Naive thymus-derived CD4-positive, alpha-beta T cell (primary cell): ENCODE data around the gene CFAP20DC. TPM values are rescaled to one million over a fixed set of nuclear protein-coding genes. Genes with fewer than 3 reads are reported as not detected.
"Not testable (repeated sequence)": the region's sequence is repeated elsewhere in the genome, so short reads cannot be mapped to it uniquely, and the experiment has no call there.

Experiments used
- ATAC-seq: fragments of 150-1000 bp; cut with Tn5 transposase; 2 replicates; pipeline ENCODE4 v1.10.0; 2021; ENCODE audit warnings: mild to moderate bottlenecking, moderate library complexity
- CTCF ChIA-PET: fragments of 350-600 bp; sonication (Branson Sonifier 250); formaldehyde crosslinking; loops from one replicate; lab custom pipeline; 2021; ENCODE audit warnings: antibody characterized with exemption; lab: Charles Lee
- POLR2A ChIA-PET: fragments of 350-600 bp; sonication (Branson Sonifier 250); formaldehyde crosslinking; loops from one replicate; lab custom pipeline; 2021; ENCODE audit warnings: antibody characterized with exemption, inconsistent platforms; lab: Charles Lee
- DNase-seq, 9 donors: peaks; one replicate each; pipeline versions ENCODE4 v3.0.0 to v3.0.0-alpha.2; 2020 to 2022; ENCODE audit warnings: mixed read lengths in 1 of 9
- H3K27ac ChIP-seq: one replicate; pipeline ENCODE4 v1.7.0; 2013; ENCODE audit warnings: mild to moderate bottlenecking, low read depth, low read length, moderate library complexity
- H3K27me3 ChIP-seq, 2 donors: one replicate each; pipeline ENCODE4 v1.7.0; 2013; ENCODE audit warnings: low read length in 2 of 2, mild to moderate bottlenecking in 2 of 2, moderate library complexity in 2 of 2; ENCODE audit not compliant: control insufficient read depth in 2 of 2, insufficient read depth in 2 of 2
- H3K36me3 ChIP-seq, 3 experiments: 1 replicate in 2 of 3; 2 replicates in 1 of 3; pipeline ENCODE4 v1.7.0; 2013; ENCODE audit warnings: low read length in 3 of 3, mild to moderate bottlenecking in 3 of 3, moderate library complexity in 1 of 3; ENCODE audit not compliant: insufficient read depth in 3 of 3, control insufficient read depth in 2 of 3
- H3K4me1 ChIP-seq, 2 donors: one replicate each; pipeline ENCODE4 v1.7.0; 2013; ENCODE audit warnings: low read length in 2 of 2, mild to moderate bottlenecking in 2 of 2, moderate library complexity in 1 of 2; ENCODE audit not compliant: control insufficient read depth in 2 of 2, insufficient read depth in 2 of 2
- H3K4me3 ChIP-seq: 2 replicates; pipeline ENCODE4 v1.7.0; 2013; ENCODE audit warnings: mild to moderate bottlenecking, low read length
- H3K9me3 ChIP-seq, 3 experiments: 1 replicate in 2 of 3; 2 replicates in 1 of 3; pipeline ENCODE4 v1.7.0; 2013; ENCODE audit warnings: low read length in 3 of 3; ENCODE audit not compliant: control insufficient read depth in 2 of 3
- H3K27ac Mint-ChIP-seq, 9 donors: one replicate each; pipeline ENCODE4 v1.8.0; 2020 to 2022; ENCODE audit warnings: mixed read lengths in 9 of 9, mild to moderate bottlenecking in 8 of 9, moderate library complexity in 5 of 9, inconsistent platforms in 2 of 9
- H3K27me3 Mint-ChIP-seq, 5 donors: one replicate each; pipeline ENCODE4 v1.8.0; 2021 to 2022; ENCODE audit warnings: mixed read lengths in 5 of 5, mild to moderate bottlenecking in 1 of 5
- H3K36me3 Mint-ChIP-seq, 5 donors: one replicate each; pipeline ENCODE4 v1.8.0; 2020 to 2022; ENCODE audit warnings: mixed read lengths in 5 of 5, mild to moderate bottlenecking in 3 of 5, inconsistent platforms in 1 of 5
- H3K4me1 Mint-ChIP-seq, 7 donors: one replicate each; pipeline ENCODE4 v1.8.0; 2020 to 2022; ENCODE audit warnings: mixed read lengths in 7 of 7, mild to moderate bottlenecking in 3 of 7, inconsistent platforms in 1 of 7
- H3K4me3 Mint-ChIP-seq, 10 donors: one replicate each; pipeline ENCODE4 v1.8.0; 2020 to 2022; ENCODE audit warnings: mild to moderate bottlenecking in 10 of 10, mixed read lengths in 10 of 10, moderate library complexity in 6 of 10, inconsistent platforms in 2 of 10
- H3K9me3 Mint-ChIP-seq, 11 donors: one replicate each; pipeline ENCODE4 v1.8.0; 2020 to 2022; ENCODE audit warnings: mixed read lengths in 11 of 11, mild to moderate bottlenecking in 4 of 11, inconsistent platforms in 1 of 11, moderate library complexity in 1 of 11
- intact Hi-C, 2 donors: fragments of 100-400 bp; cut with micrococcal nuclease; formaldehyde crosslinking; loops; one replicate each; pipeline ENCODE4 v1.15.1; 2023
- polyA plus RNA-seq, 2 donors: library from polyadenylated mRNA; unstranded; fragments of 300-500 nt; fragmentation: Illumina TruSeq; gene quantifications; one replicate each; pipeline ENCODE4 v1.2.3, GENCODE V29; 2021
- total RNA-seq, 6 experiments: library from RNA in 5 of 6; stranded (reverse) in 5 of 6; gene quantifications; 1 replicate in 5 of 6; 2 replicates in 1 of 6; pipeline ENCODE4 v1.2.3 and lab custom pipeline; 2021 to 2026

The CFAP20DC gene
- total and polyA plus RNA-seq, 7 experiments from 2014 or later = 0.24 to 1.2 (median 0.42) TPM; not detected in 3

GRCh38 chr3:58704745-58705144, 345.1 kb downstream of the CFAP20DC start:
- H3K4me3 ChIP-seq = no peak overlapping the region
- no peaks in the 10 kb centered on the region for H3K36me3 ChIP-seq
- DNase-seq = no peak
- no peaks in the 10 kb centered on the region for H3K27me3 ChIP-seq
- intact Hi-C loops = no loop called here
- ChIA-PET CTCF (no interaction called here), POLR2A (no interaction called here)
- no peaks in the 10 kb centered on the region for H3K36me3 Mint-ChIP-seq
- ATAC-seq = no peak
- H3K27me3 Mint-ChIP-seq = peaks cover 0 to 18% (median 5%) of the 10 kb centered on the region in 5 donors
- H3K9me3 Mint-ChIP-seq = peaks cover 0 to 4% (median 0%) of the 10 kb centered on the region in 11 donors
- H3K27ac Mint-ChIP-seq = no peak overlapping the region
- no peaks in the 10 kb centered on the region for H3K9me3 ChIP-seq
- H3K4me3 Mint-ChIP-seq = no peak overlapping the region
- H3K4me1 Mint-ChIP-seq = no peaks in the 10 kb centered on the region
- no peak overlapping the region for H3K27ac ChIP-seq
- H3K4me1 ChIP-seq = no peaks in the 10 kb centered on the region

- H3K27ac ChIP-seq, H3K27me3 ChIP-seq, H3K36me3 Mint-ChIP-seq, H3K36me3 ChIP-seq, H3K4me1 ChIP-seq, H3K4me1 Mint-ChIP-seq, H3K27ac Mint-ChIP-seq, H3K4me3 ChIP-seq, H3K9me3 ChIP-seq, POLR2A ChIA-PET, intact Hi-C loops, H3K9me3 Mint-ChIP-seq, ATAC-seq, DNase-seq, H3K4me3 Mint-ChIP-seq, CTCF ChIA-PET: not testable (repeated sequence)
- H3K27me3 Mint-ChIP-seq = peaks cover 0 to 18% (median 5%) of the 10 kb centered on the region in 5 donors
These were observed 345.5 kb downstream of the CFAP20DC start for GRCh38 chr3:58704304-58704703.

GRCh38 chr3:58698246-58698645, 351.6 kb downstream of the CFAP20DC start:
- Histone ChIP-seq H3K36me3 (no peaks in the 10 kb centered on the region), H3K27me3 (no peaks in the 10 kb centered on the region), H3K4me1 (no peaks in the 10 kb centered on the region), H3K4me3 (no peak overlapping the region), H3K27ac (no peak overlapping the region), H3K9me3 (no peaks in the 10 kb centered on the region)
- H3K27ac Mint-ChIP-seq = no peak overlapping the region
- no peak for ATAC-seq
- ChIA-PET POLR2A (no interaction called here), CTCF (no interaction called here)
- peaks cover 0 to 9% (median 2%) of the 10 kb centered on the region in 11 donors for H3K9me3 Mint-ChIP-seq
- H3K4me3 Mint-ChIP-seq = no peak overlapping the region
- peaks cover 0 to 8% (median 0%) of the 10 kb centered on the region in 7 donors for H3K4me1 Mint-ChIP-seq
- no peak for DNase-seq
- intact Hi-C loops = no loop called here
- H3K36me3 Mint-ChIP-seq = no peaks in the 10 kb centered on the region
- H3K27me3 Mint-ChIP-seq = peaks cover 0 to 21% (median 5%) of the 10 kb centered on the region in 5 donors

- Mint-ChIP-seq H3K27me3 (peaks cover 0 to 20% (median 5%) of the 10 kb centered on the region in 5 donors), H3K4me3 (no peak overlapping the region), H3K27ac (no peak overlapping the region), H3K9me3 (peaks cover 0 to 9% (median 4%) of the 10 kb centered on the region in 11 donors), H3K4me1 (peaks cover 0 to 8% (median 0%) of the 10 kb centered on the region in 7 donors), H3K36me3 (no peaks in the 10 kb centered on the region)
- no peaks in the 10 kb centered on the region for H3K36me3 ChIP-seq
- no peak for ATAC-seq
- H3K27me3 ChIP-seq = no peaks in the 10 kb centered on the region
- no peak overlapping the region for H3K4me3 ChIP-seq
- ChIA-PET POLR2A (no interaction called here), CTCF (no interaction called here)
- H3K27ac ChIP-seq = no peak overlapping the region
- no peak for DNase-seq
- intact Hi-C loops = no loop called here
- no peaks in the 10 kb centered on the region for H3K4me1 ChIP-seq
- no peaks in the 10 kb centered on the region for H3K9me3 ChIP-seq
These were observed 352.3 kb downstream of the CFAP20DC start for GRCh38 chr3:58697561-58697960.

DNA sequence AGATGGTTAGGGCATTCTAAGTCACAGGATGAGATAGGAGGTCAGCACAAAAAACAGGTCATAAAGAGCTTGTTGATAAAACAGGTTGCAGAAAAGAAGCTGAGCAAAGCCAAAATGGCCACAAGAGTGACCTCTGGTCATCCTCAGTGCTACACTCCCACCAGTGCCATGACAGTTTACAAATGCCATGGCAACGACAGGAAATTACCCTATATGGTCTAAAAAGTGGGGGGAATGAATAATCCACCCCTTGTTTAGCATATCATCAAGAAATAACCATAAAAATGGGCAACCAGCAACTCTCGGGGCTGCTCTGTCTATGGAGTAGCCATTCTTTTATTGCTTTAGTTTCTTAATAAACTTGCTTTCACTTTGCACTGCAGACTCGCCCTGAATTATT, 353.0 kb downstream of the CFAP20DC start:
- DNase-seq, H3K36me3 Mint-ChIP-seq, H3K27me3 ChIP-seq, ATAC-seq, H3K4me1 Mint-ChIP-seq, intact Hi-C loops, H3K27ac ChIP-seq, H3K4me3 Mint-ChIP-seq, H3K4me3 ChIP-seq, CTCF ChIA-PET, H3K27ac Mint-ChIP-seq, H3K4me1 ChIP-seq, H3K36me3 ChIP-seq, POLR2A ChIA-PET, H3K9me3 ChIP-seq, H3K9me3 Mint-ChIP-seq: not testable (repeated sequence)
- H3K27me3 Mint-ChIP-seq = peaks cover 0 to 14% (median 5%) of the 10 kb centered on the region in 5 donors

DNA sequence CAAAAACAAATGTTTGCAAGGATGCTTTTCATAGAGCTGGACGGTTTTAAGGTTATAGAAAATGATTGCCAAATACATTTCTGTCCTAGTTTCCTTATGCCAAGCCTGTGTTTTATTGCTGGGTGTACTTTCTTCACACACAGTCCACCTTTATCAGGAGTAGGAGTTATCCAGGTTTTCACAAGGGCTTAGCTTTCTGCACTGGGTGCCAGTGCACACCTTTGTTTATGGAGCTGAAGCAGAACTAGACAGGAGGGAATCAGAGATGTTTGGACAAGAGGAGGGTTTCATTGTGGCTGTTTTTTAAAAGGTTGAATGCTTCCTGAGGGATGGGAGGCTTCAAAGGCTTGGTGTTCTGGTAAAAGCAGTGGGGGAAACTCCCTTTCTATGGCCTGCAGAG, 353.7 kb downstream of the CFAP20DC start:
- intact Hi-C loops = no loop called here
- Histone ChIP-seq H3K9me3 (no peaks in the 10 kb centered on the region), H3K27ac (no peak overlapping the region), H3K4me3 (no peak overlapping the region), H3K36me3 (no peaks in the 10 kb centered on the region), H3K4me1 (no peaks in the 10 kb centered on the region), H3K27me3 (no peaks in the 10 kb centered on the region)
- DNase-seq (no peak), ATAC-seq (no peak)
- H3K9me3 Mint-ChIP-seq = peaks cover 0 to 14% (median 7%) of the 10 kb centered on the region in 11 donors
- no peak overlapping the region for H3K4me3 Mint-ChIP-seq
- H3K36me3 Mint-ChIP-seq = no peaks in the 10 kb centered on the region
- H3K27ac Mint-ChIP-seq = no peak overlapping the region
- H3K4me1 Mint-ChIP-seq = peaks cover 0 to 8% (median 0%) of the 10 kb centered on the region in 7 donors
- peaks cover 0 to 12% (median 3%) of the 10 kb centered on the region in 5 donors for H3K27me3 Mint-ChIP-seq
- ChIA-PET CTCF (no interaction called here), POLR2A (no interaction called here)

DNA sequence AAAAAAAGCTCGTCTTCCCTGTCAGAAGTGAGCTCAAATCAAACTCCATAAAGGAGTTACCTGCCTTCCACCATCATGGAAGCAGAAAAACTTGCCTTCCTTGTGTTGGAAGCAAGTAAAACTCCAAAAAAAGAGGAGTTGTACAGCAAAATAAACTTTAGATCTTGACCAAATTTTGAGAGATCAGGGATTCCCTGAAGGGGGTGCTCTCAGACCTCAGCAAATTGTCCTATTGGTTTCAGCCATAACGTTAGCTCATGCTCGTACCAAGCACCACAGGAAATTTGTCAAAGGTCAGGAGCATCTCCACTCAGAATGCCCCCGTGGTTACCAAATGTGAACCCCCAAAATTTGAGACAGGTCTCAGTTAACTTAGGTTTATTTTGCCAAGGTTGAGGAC, 354.5 kb downstream of the CFAP20DC start:
- H3K27me3 ChIP-seq, H3K27ac ChIP-seq, H3K36me3 Mint-ChIP-seq, H3K4me3 ChIP-seq, H3K4me1 ChIP-seq, H3K27me3 Mint-ChIP-seq, H3K4me3 Mint-ChIP-seq, H3K36me3 ChIP-seq, CTCF ChIA-PET, H3K27ac Mint-ChIP-seq, H3K4me1 Mint-ChIP-seq, DNase-seq, intact Hi-C loops, H3K9me3 ChIP-seq, ATAC-seq: not testable (repeated sequence)
- POLR2A ChIA-PET = interaction anchor here (0.7 kb wide), 1 partner anchor 13 kb away, joined by 3 read pairs; no protein-coding TSS in a partner anchor
- peaks cover 0 to 14% (median 8%) of the 10 kb centered on the region in 11 donors for H3K9me3 Mint-ChIP-seq
